DND-41 (cell line): ENCODE measurements around the gene EPB41L4B.

ENCODE experiments used
- ATAC-seq: fragments of 200-7000 bp; cut with Tn5 transposase; 3 replicates; pipeline ENCODE4 v1.9.1; 2021; ENCODE audit warnings: low read depth; ENCODE audit not compliant: insufficient read depth
- DNase-seq: peaks from one replicate; pipeline ENCODE4 v3.0.0-alpha.2; 2020
- H2AFZ ChIP-seq: 2 replicates; pipeline ENCODE4 v1.6.0; 2012; ENCODE audit warnings: low read depth, low read length
- H3K27ac ChIP-seq: 2 replicates; pipeline ENCODE4 v1.5.1; 2012; ENCODE audit warnings: low read length, inconsistent platforms
- H3K27me3 ChIP-seq: fragments of 200-600 bp; sonication (generic); 2 replicates; pipeline ENCODE4 v1.6.0; 2012; ENCODE audit warnings: low read length, mild to moderate bottlenecking, inconsistent platforms; ENCODE audit not compliant: insufficient read depth, poor library complexity
- H3K36me3 ChIP-seq: 2 replicates; pipeline ENCODE4 v1.5.1; 2012; ENCODE audit warnings: low read length, inconsistent platforms; ENCODE audit not compliant: insufficient read depth
- H3K4me1 ChIP-seq: 2 replicates; pipeline ENCODE4 v1.5.1; 2012; ENCODE audit warnings: mild to moderate bottlenecking, low read length; ENCODE audit not compliant: insufficient read depth
- H3K4me2 ChIP-seq: 2 replicates; pipeline ENCODE4 v1.6.0; 2012; ENCODE audit warnings: mild to moderate bottlenecking, moderate library complexity, low read length, inconsistent platforms; ENCODE audit not compliant: insufficient read depth
- H3K4me3 ChIP-seq, 2 experiments: fragments of 200-600 bp in 1 of 2; shearing (Covaris generic) in 1 of 2; 2 replicates each; pipeline ENCODE4 v1.5.1; 2012 to 2016; ENCODE audit warnings: inconsistent platforms in 2 of 2, low read length in 2 of 2, mild to moderate bottlenecking in 2 of 2, low read depth in 1 of 2, moderate library complexity in 1 of 2
- H3K79me2 ChIP-seq: 2 replicates; pipeline ENCODE4 v1.6.0; 2012; ENCODE audit warnings: low read length, inconsistent platforms; ENCODE audit not compliant: insufficient read depth
- H3K9ac ChIP-seq: 2 replicates; pipeline ENCODE4 v1.6.0; 2012; ENCODE audit warnings: low read depth, mild to moderate bottlenecking, inconsistent platforms, low read length, moderate library complexity
- H3K9me3 ChIP-seq: 2 replicates; pipeline ENCODE4 v1.5.1; 2012; ENCODE audit warnings: low read length, moderate library complexity, mild to moderate bottlenecking, inconsistent platforms; ENCODE audit not compliant: insufficient read depth, severe bottlenecking
- H4K20me1 ChIP-seq: 2 replicates; pipeline ENCODE4 v1.6.0; 2012; ENCODE audit warnings: low read length; ENCODE audit not compliant: insufficient read depth
- EZH2 ChIP-seq: IDR thresholded peaks from 3 replicates; pipeline ENCODE4 v1.6.1; 2012; ENCODE audit warnings: borderline replicate concordance, low read depth, mild to moderate bottlenecking, moderate library complexity, low read length, inconsistent platforms; ENCODE audit not compliant: severe bottlenecking
- TF ChIP-seq, protein P1 (sequence below): IDR thresholded peaks from 2 replicates; pipeline ENCODE4 v1.5.1; 2012; ENCODE audit warnings: borderline replicate concordance, low read length, moderate library complexity, mild to moderate bottlenecking; ENCODE audit not compliant: poor library complexity, severe bottlenecking; ENCODE audit errors: extremely low read depth

Gene EPB41L4B

DNA sequence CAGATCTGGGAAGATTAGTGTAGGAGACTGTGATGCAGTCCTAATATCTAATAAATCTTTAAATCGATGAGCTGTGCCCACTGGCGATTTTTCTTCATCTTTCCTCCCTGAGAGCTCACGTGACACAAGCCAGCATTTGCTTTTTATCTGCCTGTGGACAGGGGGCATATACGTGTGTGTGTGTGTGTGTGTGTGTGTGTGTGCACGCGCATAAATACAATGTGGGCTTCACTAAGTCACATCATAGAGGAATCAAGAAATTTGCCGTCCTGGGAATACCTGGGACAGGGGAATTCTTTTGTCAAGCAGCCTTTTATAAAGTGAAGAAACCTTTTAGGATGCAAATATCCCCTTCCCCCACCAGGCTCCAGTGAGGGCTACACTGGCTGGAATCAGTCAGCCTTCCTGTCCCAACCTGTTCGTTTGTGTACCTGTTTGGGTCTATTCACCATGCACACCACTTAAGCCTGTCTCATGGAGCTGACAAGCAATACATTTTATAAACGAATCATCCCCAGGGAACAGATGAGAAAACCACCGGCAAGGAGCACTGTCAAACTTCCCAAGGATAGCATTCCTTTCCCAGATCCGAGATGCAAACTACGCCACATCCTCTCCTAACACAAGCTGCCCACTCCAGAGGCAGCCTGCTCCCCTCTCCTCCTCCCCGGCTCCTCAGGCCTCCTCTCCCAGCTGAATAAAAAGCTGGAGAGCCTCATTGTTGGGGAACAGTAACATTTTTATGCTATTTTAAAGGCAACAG, 2.7 kb downstream of the EPB41L4B start:
- TF ChIP-seq, protein P1, sequence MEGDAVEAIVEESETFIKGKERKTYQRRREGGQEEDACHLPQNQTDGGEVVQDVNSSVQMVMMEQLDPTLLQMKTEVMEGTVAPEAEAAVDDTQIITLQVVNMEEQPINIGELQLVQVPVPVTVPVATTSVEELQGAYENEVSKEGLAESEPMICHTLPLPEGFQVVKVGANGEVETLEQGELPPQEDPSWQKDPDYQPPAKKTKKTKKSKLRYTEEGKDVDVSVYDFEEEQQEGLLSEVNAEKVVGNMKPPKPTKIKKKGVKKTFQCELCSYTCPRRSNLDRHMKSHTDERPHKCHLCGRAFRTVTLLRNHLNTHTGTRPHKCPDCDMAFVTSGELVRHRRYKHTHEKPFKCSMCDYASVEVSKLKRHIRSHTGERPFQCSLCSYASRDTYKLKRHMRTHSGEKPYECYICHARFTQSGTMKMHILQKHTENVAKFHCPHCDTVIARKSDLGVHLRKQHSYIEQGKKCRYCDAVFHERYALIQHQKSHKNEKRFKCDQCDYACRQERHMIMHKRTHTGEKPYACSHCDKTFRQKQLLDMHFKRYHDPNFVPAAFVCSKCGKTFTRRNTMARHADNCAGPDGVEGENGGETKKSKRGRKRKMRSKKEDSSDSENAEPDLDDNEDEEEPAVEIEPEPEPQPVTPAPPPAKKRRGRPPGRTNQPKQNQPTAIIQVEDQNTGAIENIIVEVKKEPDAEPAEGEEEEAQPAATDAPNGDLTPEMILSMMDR: no peak
- TF ChIP-seq EZH2: no peak
- Histone ChIP-seq H3K9me3 (no peaks in the 10 kb centered on the region), H3K4me1 (no peaks in the 10 kb centered on the region), H3K9ac (no peak overlapping the region), H4K20me1 (no peaks in the 10 kb centered on the region), H3K27ac (no peak overlapping the region), H3K79me2 (no peaks in the 10 kb centered on the region), H3K27me3 (peaks cover 3% of the 10 kb centered on the region), H3K36me3 (no peaks in the 10 kb centered on the region), H3K4me3 (no peak overlapping the region), H2AFZ (no peak overlapping the region), H3K4me2 (no peak overlapping the region)
- DNase-seq (no peak), ATAC-seq (no peak)

DNA sequence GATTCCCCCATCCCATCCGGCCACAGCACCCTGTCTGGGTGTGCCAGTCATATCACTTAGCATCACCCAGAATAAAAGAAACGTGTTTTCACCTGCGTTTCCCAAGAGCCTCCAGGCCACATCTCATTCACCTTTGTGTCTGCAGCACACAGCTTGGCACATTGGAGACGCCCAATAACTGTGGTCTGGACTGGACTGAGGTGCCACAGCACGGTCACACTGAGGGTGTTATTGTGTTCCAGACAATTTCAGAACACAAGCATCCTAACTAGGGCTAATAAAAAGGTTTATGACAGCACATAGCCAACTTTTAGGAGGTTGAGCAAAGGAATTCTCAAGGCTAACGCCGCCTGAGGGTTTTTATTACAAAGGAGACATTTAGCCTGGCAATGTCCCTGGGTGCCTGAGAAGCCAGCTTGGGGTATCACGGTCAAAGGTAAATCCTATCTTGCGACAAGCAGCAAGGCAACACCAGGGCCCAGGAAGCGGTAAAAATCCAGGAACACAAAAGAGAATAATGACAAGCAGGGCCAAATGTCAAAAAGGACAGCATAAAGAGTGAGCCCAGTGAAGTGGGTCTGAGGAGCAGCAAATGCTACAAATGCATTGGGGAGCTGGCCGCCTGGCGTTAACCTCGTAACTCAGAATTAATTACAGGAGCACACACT, 3.4 kb downstream of the EPB41L4B start:
- ATAC-seq (no peak), DNase-seq (no peak)
- Histone ChIP-seq H3K9me3 (no peaks in the 10 kb centered on the region), H3K4me2 (no peak overlapping the region), H3K4me3 (no peak overlapping the region), H3K4me1 (no peaks in the 10 kb centered on the region), H3K27ac (no peak overlapping the region), H3K27me3 (peaks cover 5% of the 10 kb centered on the region), H4K20me1 (no peaks in the 10 kb centered on the region), H3K9ac (no peak overlapping the region), H2AFZ (no peak overlapping the region), H3K36me3 (no peaks in the 10 kb centered on the region), H3K79me2 (no peaks in the 10 kb centered on the region)
- no peak for TF ChIP-seq EZH2
- TF ChIP-seq, protein P1: no peak

DNA sequence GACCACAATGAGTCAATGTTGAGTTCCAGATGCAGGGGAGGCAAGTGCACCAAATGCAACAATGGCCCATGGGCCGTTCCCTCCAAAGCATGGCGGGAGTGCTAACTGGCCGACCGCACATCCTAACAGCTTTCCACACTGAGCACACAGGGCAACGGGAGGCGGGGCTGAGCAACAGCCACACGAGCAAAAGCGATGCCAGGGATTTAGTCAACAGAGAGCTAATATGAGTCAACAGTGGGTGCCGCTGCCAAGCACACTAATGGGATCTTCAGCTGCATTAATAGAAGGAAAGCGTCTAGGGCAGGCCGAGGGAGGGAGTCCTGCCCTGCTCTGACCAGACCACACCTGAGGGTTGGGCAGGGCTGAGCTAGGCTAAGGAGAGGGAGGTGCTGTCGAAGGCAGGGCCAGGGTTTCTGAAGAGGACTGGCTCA, 4.6 kb downstream of the EPB41L4B start:
- H4K20me1 ChIP-seq: no peaks in the 10 kb centered on the region
- H3K36me3 ChIP-seq: no peaks in the 10 kb centered on the region
- H3K9ac ChIP-seq: no peak overlapping the region
- DNase-seq (no peak), ATAC-seq (no peak)
- no peaks in the 10 kb centered on the region for H3K9me3 ChIP-seq
- H3K27ac ChIP-seq: no peak overlapping the region
- H3K79me2 ChIP-seq: no peaks in the 10 kb centered on the region
- no peak overlapping the region for H3K4me3 ChIP-seq
- H2AFZ ChIP-seq: no peak overlapping the region
- peaks cover 6% of the 10 kb centered on the region for H3K27me3 ChIP-seq
- H3K4me2 ChIP-seq: no peak overlapping the region
- H3K4me1 ChIP-seq: no peaks in the 10 kb centered on the region
- no peak for TF ChIP-seq EZH2
- TF ChIP-seq, protein P1: no peak
